WERI-Rb-1 (cell line): Measurements from ENCODE around the gene DGKI.

Experiments
- DNase-seq: peaks from one replicate; pipeline ENCODE4 v3.0.0-alpha.2; 2020
- H3K27ac ChIP-seq: fragments of 250-450 bp; sonication (Bioruptor Pico); 2 replicates; pipeline ENCODE4 v1.5.1; 2020; ENCODE audit warnings: mild to moderate bottlenecking, moderate library complexity
- H3K27me3 ChIP-seq: fragments of 250-450 bp; sonication (Bioruptor Pico); 2 replicates; pipeline ENCODE4 v1.5.1; 2021; ENCODE audit warnings: mild to moderate bottlenecking, low read depth, moderate library complexity; ENCODE audit not compliant: insufficient read depth, severe bottlenecking
- H3K36me3 ChIP-seq: fragments of 250-450 bp; sonication (Bioruptor Pico); 2 replicates; pipeline ENCODE4 v1.5.1; 2020; ENCODE audit warnings: mild to moderate bottlenecking, moderate library complexity
- H3K4me3 ChIP-seq: 2 replicates; pipeline ENCODE4 v1.5.1; 2011; ENCODE audit warnings: low read depth, mild to moderate bottlenecking, control low read depth, low read length
- H3K9me3 ChIP-seq: fragments of 250-450 bp; sonication (Bioruptor Pico); 2 replicates; pipeline ENCODE4 v1.5.1; 2021; ENCODE audit warnings: mild to moderate bottlenecking, moderate library complexity; ENCODE audit not compliant: severe bottlenecking
- TF ChIP-seq, protein P1 (sequence below): IDR thresholded peaks from 2 replicates; pipeline ENCODE4 v1.5.1; 2011; ENCODE audit warnings: low read depth, mild to moderate bottlenecking, control low read depth, inconsistent platforms, low read length

Gene DGKI

GRCh38 chr7:137647905-137648565, 198.7 kb downstream of the DGKI start:
- Histone ChIP-seq H3K27ac (no peak overlapping the region), H3K27me3 (no peaks in the 10 kb centered on the region), H3K36me3 (no peaks in the 10 kb centered on the region), H3K4me3 (no peak overlapping the region), H3K9me3 (no peaks in the 10 kb centered on the region)
- no peak for DNase-seq
- TF ChIP-seq, protein P1, sequence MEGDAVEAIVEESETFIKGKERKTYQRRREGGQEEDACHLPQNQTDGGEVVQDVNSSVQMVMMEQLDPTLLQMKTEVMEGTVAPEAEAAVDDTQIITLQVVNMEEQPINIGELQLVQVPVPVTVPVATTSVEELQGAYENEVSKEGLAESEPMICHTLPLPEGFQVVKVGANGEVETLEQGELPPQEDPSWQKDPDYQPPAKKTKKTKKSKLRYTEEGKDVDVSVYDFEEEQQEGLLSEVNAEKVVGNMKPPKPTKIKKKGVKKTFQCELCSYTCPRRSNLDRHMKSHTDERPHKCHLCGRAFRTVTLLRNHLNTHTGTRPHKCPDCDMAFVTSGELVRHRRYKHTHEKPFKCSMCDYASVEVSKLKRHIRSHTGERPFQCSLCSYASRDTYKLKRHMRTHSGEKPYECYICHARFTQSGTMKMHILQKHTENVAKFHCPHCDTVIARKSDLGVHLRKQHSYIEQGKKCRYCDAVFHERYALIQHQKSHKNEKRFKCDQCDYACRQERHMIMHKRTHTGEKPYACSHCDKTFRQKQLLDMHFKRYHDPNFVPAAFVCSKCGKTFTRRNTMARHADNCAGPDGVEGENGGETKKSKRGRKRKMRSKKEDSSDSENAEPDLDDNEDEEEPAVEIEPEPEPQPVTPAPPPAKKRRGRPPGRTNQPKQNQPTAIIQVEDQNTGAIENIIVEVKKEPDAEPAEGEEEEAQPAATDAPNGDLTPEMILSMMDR: no peak

DNA sequence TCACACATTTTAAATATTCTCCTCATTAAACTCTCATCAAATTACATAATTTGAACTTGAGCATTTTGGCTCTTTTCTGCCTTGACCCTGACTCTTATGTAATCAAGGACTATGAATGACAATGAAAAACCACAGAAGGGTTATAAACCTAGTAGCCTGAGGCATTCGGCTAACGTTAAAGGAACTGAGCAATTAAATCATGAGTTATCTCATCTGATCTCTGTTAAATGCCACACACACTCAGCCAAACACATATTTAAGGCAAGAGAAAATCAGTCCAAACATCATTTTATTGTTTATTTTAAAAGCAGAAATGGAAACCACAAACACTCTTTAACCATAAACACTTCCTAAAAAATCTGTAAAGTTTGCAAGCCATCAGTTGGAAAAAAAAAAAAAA, 204.3 kb downstream of the DGKI start:
- no peak for DNase-seq
- Histone ChIP-seq H3K4me3 (no peak overlapping the region), H3K27me3 (no peaks in the 10 kb centered on the region), H3K9me3 (no peaks in the 10 kb centered on the region), H3K36me3 (no peaks in the 10 kb centered on the region), H3K27ac (no peak overlapping the region)
- TF ChIP-seq, protein P1: no peak

GRCh38 chr7:137642031-137642430, 204.7 kb downstream of the DGKI start:
- no peak overlapping the region for H3K4me3 ChIP-seq
- no peaks in the 10 kb centered on the region for H3K9me3 ChIP-seq
- H3K36me3 ChIP-seq: no peaks in the 10 kb centered on the region
- TF ChIP-seq, protein P1: no peak
- no peak for DNase-seq
- H3K27ac ChIP-seq: no peak overlapping the region
- no peaks in the 10 kb centered on the region for H3K27me3 ChIP-seq

GRCh38 chr7:137636376-137636775, 210.4 kb downstream of the DGKI start:
- Histone ChIP-seq H3K27ac (no peak overlapping the region), H3K9me3 (no peaks in the 10 kb centered on the region), H3K27me3 (no peaks in the 10 kb centered on the region), H3K4me3 (no peak overlapping the region), H3K36me3 (no peaks in the 10 kb centered on the region)
- DNase-seq: no peak
- TF ChIP-seq, protein P1: no peak

DNA sequence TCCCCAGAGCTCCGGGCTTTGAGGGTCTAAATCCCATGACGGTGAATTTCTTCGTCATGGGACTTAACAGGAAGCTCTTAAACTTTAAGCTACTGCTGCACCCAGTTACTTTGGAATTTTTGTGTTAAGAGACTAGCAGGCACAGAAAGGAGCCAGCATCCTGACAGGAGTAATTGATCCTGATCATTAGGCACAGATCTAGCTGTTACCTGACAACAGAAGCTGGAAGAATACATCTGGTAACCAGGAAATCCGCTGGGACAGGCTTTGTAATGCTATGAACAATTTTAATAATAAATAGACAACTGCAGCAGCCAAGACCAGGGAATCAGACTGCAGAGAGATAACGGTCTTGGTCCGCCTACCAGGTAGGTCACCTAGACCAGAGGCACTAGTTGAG, 210.9 kb downstream of the DGKI start:
- no peak for DNase-seq
- TF ChIP-seq, protein P1: no peak
- H3K36me3 ChIP-seq: no peaks in the 10 kb centered on the region

GRCh38 chr7:137635132-137635531, 211.6 kb downstream of the DGKI start:
- Histone ChIP-seq H3K36me3 (no peaks in the 10 kb centered on the region), H3K4me3 (no peak overlapping the region), H3K9me3 (no peaks in the 10 kb centered on the region), H3K27ac (no peak overlapping the region), H3K27me3 (no peaks in the 10 kb centered on the region)
- DNase-seq: no peak
- TF ChIP-seq, protein P1: no peak

More for the DNA sequence above, 210.9 kb downstream of the DGKI start:
- H3K27me3 ChIP-seq: no peaks in the 10 kb centered on the region
- H3K4me3 ChIP-seq: no peak overlapping the region
- no peaks in the 10 kb centered on the region for H3K9me3 ChIP-seq
- no peak overlapping the region for H3K27ac ChIP-seq
